ENCODE results near the gene NTM. TPM values are rescaled to one million over a fixed set of nuclear protein-coding genes. Genes with fewer than 3 reads are reported as not detected.

NTM gene
- total RNA-seq, 1 experiment from 2014 or later: not detected

GRCh38 chr11:132062031-132062430 is 691.6 kb downstream of the NTM start:
- Histone ChIP-seq H3K4me3 (replicated peaks in 1 of 2; ENCODE audit: low read depth in 1 of 2, low read length in 2 of 2) (no peak overlapping the region), H3K9ac (ENCODE audit: low read length) (no peak overlapping the region), H3K27ac (ENCODE audit: low read depth, low read length) (no peak overlapping the region), H2AFZ (ENCODE audit: low read depth, low read length, poor library complexity, severe bottlenecking) (no peak overlapping the region), H3K4me2 (ENCODE audit: low read length) (no peak overlapping the region), H4K20me1 (ENCODE audit: insufficient read depth) (no peaks in the 10 kb centered on the region), H3K9me2 (ENCODE audit: insufficient read depth) (no peaks in the 10 kb centered on the region), H3K36me3 (ENCODE audit: control insufficient read depth in 1 of 2, insufficient read depth in 2 of 2, low read length in 2 of 2) (no peaks in the 10 kb centered on the region), H3K4me1 (ENCODE audit: control insufficient read depth in 1 of 2, insufficient read depth in 2 of 2, low read length in 2 of 2) (no peaks in the 10 kb centered on the region), H3K27me3 (ENCODE audit: insufficient read depth, low read length) (no peaks in the 10 kb centered on the region), H3K9me3 (ENCODE audit: control insufficient read depth in 1 of 2, insufficient read depth in 1 of 2, low read depth in 1 of 2, low read length in 2 of 2) (peaks cover 13 to 51% of the 10 kb centered on the region in 2 experiments; a peak in 2 of 4 replicates), H3K79me2 (ENCODE audit: insufficient read depth, low read length) (no peaks in the 10 kb centered on the region)
- ATAC-seq (no peak), DNase-seq (ENCODE audit: low read depth, low spot score) (no peak)
- RAD21 ChIA-PET (ENCODE audit: low non-redundant PET in 1 of 2, low total read pairs in 2 of 2, uncharacterized antibody in 2 of 2, unreplicated experiment in 2 of 2): no interaction called here
- intact Hi-C loops (cut with micrococcal nuclease): no loop called here
- no TSS peak for BruUV-seq (replicated peaks)
- no peak for TF ChIP-seq CEBPB (IDR thresholded peaks at IDR 0.05; ENCODE audit: low read depth)
- TF ChIP-seq JUND (IDR thresholded peaks at IDR 0.05): no peak
- no peak for TF ChIP-seq MAX (IDR thresholded peaks at IDR 0.05)
- TF ChIP-seq POLR2AphosphoS5 (IDR thresholded peaks at IDR 0.05; ENCODE audit: low read depth, low read length): no peak
- POLR2A ChIA-PET: no interaction called here
- CTCF ChIA-PET: no interaction called here

- Histone ChIP-seq H2AFZ (ENCODE audit: low read depth, low read length, poor library complexity, severe bottlenecking) (no peak overlapping the region), H3K9me3 (ENCODE audit: control insufficient read depth in 1 of 2, insufficient read depth in 1 of 2, low read depth in 1 of 2, low read length in 2 of 2) (peaks cover 15 to 54% of the 10 kb centered on the region in 2 experiments; a peak in 2 of 4 replicates), H3K9me2 (ENCODE audit: insufficient read depth) (no peaks in the 10 kb centered on the region), H3K79me2 (ENCODE audit: insufficient read depth, low read length) (no peaks in the 10 kb centered on the region), H3K4me3 (replicated peaks in 1 of 2; ENCODE audit: low read depth in 1 of 2, low read length in 2 of 2) (no peak overlapping the region), H3K27me3 (ENCODE audit: insufficient read depth, low read length) (no peaks in the 10 kb centered on the region), H3K4me1 (ENCODE audit: control insufficient read depth in 1 of 2, insufficient read depth in 2 of 2, low read length in 2 of 2) (no peaks in the 10 kb centered on the region), H3K36me3 (ENCODE audit: control insufficient read depth in 1 of 2, insufficient read depth in 2 of 2, low read length in 2 of 2) (no peaks in the 10 kb centered on the region), H4K20me1 (ENCODE audit: insufficient read depth) (no peaks in the 10 kb centered on the region), H3K9ac (ENCODE audit: low read length) (no peak overlapping the region), H3K27ac (ENCODE audit: low read depth, low read length) (no peak overlapping the region), H3K4me2 (ENCODE audit: low read length) (no peak overlapping the region)
- no peak for ATAC-seq
- ChIA-PET RAD21 (ENCODE audit: low non-redundant PET in 1 of 2, low total read pairs in 2 of 2, uncharacterized antibody in 2 of 2, unreplicated experiment in 2 of 2) (no interaction called here), POLR2A (no interaction called here), CTCF (no interaction called here)
- BruUV-seq (replicated peaks): no TSS peak
- no peak for TF ChIP-seq REST (IDR thresholded peaks at IDR 0.05; ENCODE audit: low read depth)
- TF ChIP-seq EZH2phosphoT487 (IDR thresholded peaks at IDR 0.05; ENCODE audit: borderline replicate concordance): no peak
- TF ChIP-seq ZBTB33 (IDR thresholded peaks at IDR 0.05; ENCODE audit: extremely low read depth, insufficient replicate concordance, low read length): no peak
- no peak for TF ChIP-seq ZFX (IDR thresholded peaks at IDR 0.05)
- TF ChIP-seq CEBPB (IDR thresholded peaks at IDR 0.05; ENCODE audit: low read depth): no peak
- TF ChIP-seq YY1 (IDR thresholded peaks at IDR 0.05; ENCODE audit: extremely low read depth, insufficient replicate concordance, low read depth, low read length): no peak
- TF ChIP-seq POLR2A (IDR thresholded peaks at IDR 0.05; ENCODE audit: borderline replicate concordance, extremely low read depth, insufficient read depth, insufficient read length): no peak
- no peak for TF ChIP-seq ZNF274 (IDR thresholded peaks at IDR 0.05; ENCODE audit: low read depth, low read length)
- intact Hi-C loops (cut with micrococcal nuclease): no loop called here
- DNase-seq (ENCODE audit: low read depth, low spot score): no peak
Observed at GRCh38 chr11:132062541-132062940, 692.1 kb downstream of the NTM start.

Measured in HCT116 (cell line).